Measurements from ENCODE around the gene HDAC6.

GRCh38 chrX:48794340-48794910, 7.4 kb upstream of the HDAC6 start:
- TF ChIP-seq CTCF (IDR thresholded peaks at IDR 0.05) (no peak), EZH2 (IDR thresholded peaks at IDR 0.05) (no peak), EZH2phosphoT487 (IDR thresholded peaks at IDR 0.05) (no peak)
